Sigmoid colon (tissue), 4 donors: ENCODE data around the gene FNDC10.

Experiments
- EP300 ChIP-seq, 4 donors: sonication (generic); formaldehyde crosslinking; IDR thresholded peaks; one replicate each; pipeline ENCODE4 v1.6.1; 2017; ENCODE audit warnings: antibody characterized with exemption in 4 of 4
- POLR2A ChIP-seq, 2 donors: fragments of 450-650 bp; IDR thresholded peaks; one replicate each; pipeline ENCODE4 v1.6.1; 2016; ENCODE audit warnings: antibody characterized with exemption in 2 of 2, mild to moderate bottlenecking in 2 of 2, moderate library complexity in 2 of 2
- POLR2AphosphoS5 ChIP-seq, 4 donors: sonication (generic); formaldehyde crosslinking; IDR thresholded peaks; one replicate each; pipeline ENCODE4 v1.6.1; 2017; ENCODE audit warnings: antibody characterized with exemption in 4 of 4
- TF ChIP-seq, protein P1 (sequence below), 4 experiments: fragments of 450-650 bp in 3 of 4; fragments of 200-600 bp in 1 of 4; IDR thresholded peaks; one replicate each; pipeline ENCODE4 v1.5.1; 2016 to 2019; ENCODE audit warnings: antibody characterized with exemption in 4 of 4, mild to moderate bottlenecking in 3 of 4, moderate library complexity in 2 of 4

DNA sequence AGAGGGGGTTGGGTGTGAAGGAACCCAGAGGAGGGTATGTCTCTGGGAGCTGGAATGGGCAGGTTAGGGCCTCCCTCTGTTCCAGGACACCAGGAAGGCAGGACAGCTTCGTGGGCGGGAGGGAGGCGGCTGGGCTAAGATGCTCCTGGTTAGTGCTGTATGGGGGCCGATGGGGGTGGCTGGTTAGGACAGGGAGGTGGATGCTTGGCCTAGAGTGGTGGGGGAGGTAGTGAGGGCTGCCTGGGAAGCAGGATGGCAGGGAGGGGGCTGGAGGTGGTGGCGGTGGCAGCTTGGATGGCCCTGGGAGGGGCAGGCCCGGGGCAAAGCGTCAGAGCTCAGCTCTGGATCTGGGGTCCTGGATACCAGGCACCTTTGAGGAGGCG lies 25.9 kb upstream of the FNDC10 start:
- TF ChIP-seq, protein P1, sequence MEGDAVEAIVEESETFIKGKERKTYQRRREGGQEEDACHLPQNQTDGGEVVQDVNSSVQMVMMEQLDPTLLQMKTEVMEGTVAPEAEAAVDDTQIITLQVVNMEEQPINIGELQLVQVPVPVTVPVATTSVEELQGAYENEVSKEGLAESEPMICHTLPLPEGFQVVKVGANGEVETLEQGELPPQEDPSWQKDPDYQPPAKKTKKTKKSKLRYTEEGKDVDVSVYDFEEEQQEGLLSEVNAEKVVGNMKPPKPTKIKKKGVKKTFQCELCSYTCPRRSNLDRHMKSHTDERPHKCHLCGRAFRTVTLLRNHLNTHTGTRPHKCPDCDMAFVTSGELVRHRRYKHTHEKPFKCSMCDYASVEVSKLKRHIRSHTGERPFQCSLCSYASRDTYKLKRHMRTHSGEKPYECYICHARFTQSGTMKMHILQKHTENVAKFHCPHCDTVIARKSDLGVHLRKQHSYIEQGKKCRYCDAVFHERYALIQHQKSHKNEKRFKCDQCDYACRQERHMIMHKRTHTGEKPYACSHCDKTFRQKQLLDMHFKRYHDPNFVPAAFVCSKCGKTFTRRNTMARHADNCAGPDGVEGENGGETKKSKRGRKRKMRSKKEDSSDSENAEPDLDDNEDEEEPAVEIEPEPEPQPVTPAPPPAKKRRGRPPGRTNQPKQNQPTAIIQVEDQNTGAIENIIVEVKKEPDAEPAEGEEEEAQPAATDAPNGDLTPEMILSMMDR (IDR thresholded peaks at IDR 0.05): no peak
- TF ChIP-seq EP300 (IDR thresholded peaks at IDR 0.05): no peak
- no peak for TF ChIP-seq POLR2A (IDR thresholded peaks at IDR 0.05)
- TF ChIP-seq POLR2AphosphoS5 (IDR thresholded peaks at IDR 0.05): no peak
